H1 (cell line): Measurements from ENCODE around the gene NUDT1.

Source experiments
- BACH1 ChIP-seq: IDR thresholded peaks from 2 replicates; pipeline ENCODE4 v1.6.1; 2012; ENCODE audit warnings: low read length, improper control_type of control experiment
- CBX8 ChIP-seq: fragments of 300-800, 300-1000 bp; sonication (generic); IDR thresholded peaks from 2 replicates; pipeline ENCODE4 v1.7.1; 2016; ENCODE audit warnings: low read depth, low read length, borderline replicate concordance
- CHD1 ChIP-seq: IDR thresholded peaks from 2 replicates; pipeline ENCODE4 v1.6.1; 2012; ENCODE audit warnings: low read depth, low read length, improper control_type of control experiment
- CHD2 ChIP-seq: IDR thresholded peaks from 2 replicates; pipeline ENCODE4 v1.6.1; 2012; ENCODE audit warnings: low read length, improper control_type of control experiment
- EP300 ChIP-seq, 2 experiments: IDR thresholded peaks; 1 replicate in 1 of 2; 2 replicates in 1 of 2; pipeline ENCODE4 v1.6.1; 2011 to 2012; ENCODE audit warnings: low read depth in 2 of 2, low read length in 2 of 2, mild to moderate bottlenecking in 2 of 2, borderline replicate concordance in 1 of 2, inconsistent platforms in 1 of 2, moderate library complexity in 1 of 2
- GTF2F1 ChIP-seq: IDR thresholded peaks from 2 replicates; pipeline ENCODE4 v1.6.1; 2012; ENCODE audit warnings: low read depth, low read length, improper control_type of control experiment, borderline replicate concordance
- SIN3A ChIP-seq, 2 experiments: IDR thresholded peaks in 1 of 2; conservative IDR thresholded peaks in 1 of 2; 2 replicates each; pipeline ENCODE4 v1.6.1; 2011 to 2012; ENCODE audit warnings: low read length in 2 of 2, improper control_type of control experiment in 1 of 2, low read depth in 1 of 2, mild to moderate bottlenecking in 1 of 2
- SP2 ChIP-seq: IDR thresholded peaks from 2 replicates; pipeline ENCODE4 v1.6.1; 2012; ENCODE audit warnings: mild to moderate bottlenecking, low read length, inconsistent platforms
- SRF ChIP-seq: IDR thresholded peaks from 2 replicates; pipeline ENCODE4 v1.6.1; 2011; ENCODE audit warnings: mild to moderate bottlenecking, low read depth, low read length, moderate library complexity
- TF ChIP-seq, protein P1 (sequence below), 3 experiments: IDR thresholded peaks; 1 replicate in 2 of 3; 2 replicates in 1 of 3; pipeline versions ENCODE4 v1.5.1 to v1.6.1; 2011; ENCODE audit warnings: low read length in 3 of 3, mild to moderate bottlenecking in 3 of 3, inconsistent platforms in 2 of 3, low read depth in 1 of 3, moderate library complexity in 1 of 3; ENCODE audit not compliant: insufficient read depth in 1 of 3; ENCODE audit errors: control extremely low read depth in 1 of 3
- TF ChIP-seq, protein P2 (sequence below): IDR thresholded peaks from 2 replicates; pipeline ENCODE4 v1.6.1; 2011; ENCODE audit warnings: low read length, improper control_type of control experiment

DNA sequence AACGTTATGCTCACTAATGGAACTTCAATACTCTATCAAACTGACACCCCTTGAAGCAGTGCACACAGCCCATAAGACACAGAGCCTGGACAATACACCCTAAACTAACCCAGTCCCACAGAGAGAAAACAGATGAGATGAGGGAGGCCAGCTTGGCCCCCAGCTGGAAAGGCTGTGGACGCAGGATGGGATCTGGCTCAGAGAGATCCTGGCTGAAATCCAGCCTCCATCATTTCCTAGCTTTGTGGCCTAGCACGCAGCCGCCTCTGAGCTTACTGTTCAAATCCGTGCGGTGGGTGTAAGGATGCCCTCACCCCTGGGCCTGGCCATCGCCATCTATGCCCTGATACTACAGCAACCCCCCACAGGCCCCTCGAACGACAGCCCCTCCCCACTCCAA is 39.5 kb downstream of the NUDT1 start:
- TF ChIP-seq, protein P1, sequence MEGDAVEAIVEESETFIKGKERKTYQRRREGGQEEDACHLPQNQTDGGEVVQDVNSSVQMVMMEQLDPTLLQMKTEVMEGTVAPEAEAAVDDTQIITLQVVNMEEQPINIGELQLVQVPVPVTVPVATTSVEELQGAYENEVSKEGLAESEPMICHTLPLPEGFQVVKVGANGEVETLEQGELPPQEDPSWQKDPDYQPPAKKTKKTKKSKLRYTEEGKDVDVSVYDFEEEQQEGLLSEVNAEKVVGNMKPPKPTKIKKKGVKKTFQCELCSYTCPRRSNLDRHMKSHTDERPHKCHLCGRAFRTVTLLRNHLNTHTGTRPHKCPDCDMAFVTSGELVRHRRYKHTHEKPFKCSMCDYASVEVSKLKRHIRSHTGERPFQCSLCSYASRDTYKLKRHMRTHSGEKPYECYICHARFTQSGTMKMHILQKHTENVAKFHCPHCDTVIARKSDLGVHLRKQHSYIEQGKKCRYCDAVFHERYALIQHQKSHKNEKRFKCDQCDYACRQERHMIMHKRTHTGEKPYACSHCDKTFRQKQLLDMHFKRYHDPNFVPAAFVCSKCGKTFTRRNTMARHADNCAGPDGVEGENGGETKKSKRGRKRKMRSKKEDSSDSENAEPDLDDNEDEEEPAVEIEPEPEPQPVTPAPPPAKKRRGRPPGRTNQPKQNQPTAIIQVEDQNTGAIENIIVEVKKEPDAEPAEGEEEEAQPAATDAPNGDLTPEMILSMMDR (IDR thresholded peaks at IDR 0.05; ENCODE audit: control extremely low read depth in 1 of 3, insufficient read depth in 1 of 3, low read depth in 1 of 3, low read length in 3 of 3), result no peak
- TF ChIP-seq CHD2 (no peak), SRF (no peak), CBX8 (no peak), SIN3A (conservative IDR thresholded peaks at IDR 0.05 in 1 of 2, IDR thresholded peaks at IDR 0.05 in 1 of 2; ENCODE audit: low read depth in 1 of 2, low read length in 2 of 2) (no peak), SP2 (no peak), EP300 (IDR thresholded peaks at IDR 0.05; ENCODE audit: borderline replicate concordance in 1 of 2, low read depth in 2 of 2, low read length in 2 of 2) (no peak), CHD1 (no peak), GTF2F1 (no peak), BACH1 (no peak)
- TF ChIP-seq, protein P2, sequence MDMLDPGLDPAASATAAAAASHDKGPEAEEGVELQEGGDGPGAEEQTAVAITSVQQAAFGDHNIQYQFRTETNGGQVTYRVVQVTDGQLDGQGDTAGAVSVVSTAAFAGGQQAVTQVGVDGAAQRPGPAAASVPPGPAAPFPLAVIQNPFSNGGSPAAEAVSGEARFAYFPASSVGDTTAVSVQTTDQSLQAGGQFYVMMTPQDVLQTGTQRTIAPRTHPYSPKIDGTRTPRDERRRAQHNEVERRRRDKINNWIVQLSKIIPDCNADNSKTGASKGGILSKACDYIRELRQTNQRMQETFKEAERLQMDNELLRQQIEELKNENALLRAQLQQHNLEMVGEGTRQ, result no peak
